ENCODE data around the gene ATP23. TPM values are rescaled to one million over a fixed set of nuclear protein-coding genes. Genes with fewer than 3 reads are reported as not detected.

Gene ATP23
- total RNA-seq, 1 experiment from 2014 or later = 6.1 TPM

DNA sequence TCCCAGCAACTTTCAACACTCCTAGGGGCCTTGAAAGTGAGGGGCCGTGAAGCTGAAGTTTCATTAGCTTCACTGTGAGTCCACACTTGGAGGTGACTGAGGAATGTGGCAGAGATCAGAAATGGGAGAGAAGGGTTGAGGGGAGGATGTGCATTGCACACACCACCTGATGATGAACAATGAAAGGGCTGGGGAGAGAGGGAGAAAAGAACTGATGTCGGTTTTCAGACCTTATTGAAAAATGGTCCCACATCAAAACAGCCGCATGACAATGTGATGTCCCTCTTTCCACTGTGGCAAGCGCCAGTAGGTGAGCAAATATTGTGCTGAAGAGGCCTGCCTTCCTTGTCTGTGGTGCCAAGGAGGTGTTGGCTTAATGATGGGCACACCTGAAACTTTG is 32.3 kb upstream of the ATP23 start (continued):
- no peak for TF ChIP-seq ZNF532 (CRISPR knock-in tag; IDR thresholded peaks at IDR 0.05; ENCODE audit: borderline replicate concordance)

DNA sequence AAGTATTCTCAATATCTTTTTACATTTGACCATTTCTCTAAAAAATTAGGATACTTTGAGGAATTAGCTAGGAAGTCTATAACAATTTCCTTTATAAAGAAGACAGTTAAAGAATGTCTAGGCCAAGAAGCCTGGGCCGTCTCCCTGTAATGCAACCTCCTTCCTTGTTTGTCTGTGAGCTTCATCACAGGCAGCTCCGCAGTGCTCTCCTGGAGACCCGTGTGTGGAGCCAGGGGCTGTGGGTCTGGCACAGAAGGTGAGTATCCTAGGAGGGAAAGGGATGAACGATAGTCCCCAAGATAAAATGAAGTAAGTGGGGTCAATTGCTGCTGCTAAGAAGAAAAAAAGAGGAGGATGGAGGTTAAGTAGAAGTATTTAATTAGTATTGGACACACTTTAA is 31.8 kb upstream of the ATP23 start:
- no peak overlapping the region for H3K4me3 Mint-ChIP-seq
- peaks cover 15% of the 10 kb centered on the region for H3K27me3 Mint-ChIP-seq (ENCODE audit: low read depth)
- H3K4me1 Mint-ChIP-seq = peaks cover 5% of the 10 kb centered on the region
- no peaks in the 10 kb centered on the region for H3K36me3 Mint-ChIP-seq
- no peak for ATAC-seq
- H3K9me3 Mint-ChIP-seq = no peaks in the 10 kb centered on the region
- POLR2A ChIA-PET = no interaction called here
- TF ChIP-seq MXD4 (CRISPR knock-in tag; IDR thresholded peaks at IDR 0.05; ENCODE audit: borderline replicate concordance) (no peak), RORB (CRISPR knock-in tag; IDR thresholded peaks at IDR 0.05) (no peak), TEAD4 (CRISPR knock-in tag; IDR thresholded peaks at IDR 0.05) (no peak), ZNF532 (CRISPR knock-in tag; IDR thresholded peaks at IDR 0.05; ENCODE audit: borderline replicate concordance) (no peak), JUN (CRISPR knock-in tag; IDR thresholded peaks at IDR 0.05) (no peak), ZNF423 (CRISPR knock-in tag; IDR thresholded peaks at IDR 0.05) (no peak), SOX15 (CRISPR knock-in tag; IDR thresholded peaks at IDR 0.05) (no peak), NFE2L1 (CRISPR knock-in tag; IDR thresholded peaks at IDR 0.05) (no peak), AFF4 (CRISPR knock-in tag; IDR thresholded peaks at IDR 0.05; ENCODE audit: borderline replicate concordance) (no peak), TCF7 (CRISPR knock-in tag; IDR thresholded peaks at IDR 0.05; ENCODE audit: low read depth) (no peak), ELF4 (CRISPR knock-in tag; IDR thresholded peaks at IDR 0.05; ENCODE audit: low read depth) (no peak)
- TF ChIP-seq, protein P1, sequence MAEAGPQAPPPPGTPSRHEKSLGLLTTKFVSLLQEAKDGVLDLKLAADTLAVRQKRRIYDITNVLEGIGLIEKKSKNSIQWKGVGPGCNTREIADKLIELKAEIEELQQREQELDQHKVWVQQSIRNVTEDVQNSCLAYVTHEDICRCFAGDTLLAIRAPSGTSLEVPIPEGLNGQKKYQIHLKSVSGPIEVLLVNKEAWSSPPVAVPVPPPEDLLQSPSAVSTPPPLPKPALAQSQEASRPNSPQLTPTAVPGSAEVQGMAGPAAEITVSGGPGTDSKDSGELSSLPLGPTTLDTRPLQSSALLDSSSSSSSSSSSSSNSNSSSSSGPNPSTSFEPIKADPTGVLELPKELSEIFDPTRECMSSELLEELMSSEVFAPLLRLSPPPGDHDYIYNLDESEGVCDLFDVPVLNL (CRISPR knock-in tag; IDR thresholded peaks at IDR 0.05; ENCODE audit: borderline replicate concordance, low read depth) = no peak
- TF ChIP-seq, protein P2, sequence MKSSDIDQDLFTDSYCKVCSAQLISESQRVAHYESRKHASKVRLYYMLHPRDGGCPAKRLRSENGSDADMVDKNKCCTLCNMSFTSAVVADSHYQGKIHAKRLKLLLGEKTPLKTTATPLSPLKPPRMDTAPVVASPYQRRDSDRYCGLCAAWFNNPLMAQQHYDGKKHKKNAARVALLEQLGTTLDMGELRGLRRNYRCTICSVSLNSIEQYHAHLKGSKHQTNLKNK (CRISPR knock-in tag; IDR thresholded peaks at IDR 0.05) = no peak
- TF ChIP-seq, protein P3, sequence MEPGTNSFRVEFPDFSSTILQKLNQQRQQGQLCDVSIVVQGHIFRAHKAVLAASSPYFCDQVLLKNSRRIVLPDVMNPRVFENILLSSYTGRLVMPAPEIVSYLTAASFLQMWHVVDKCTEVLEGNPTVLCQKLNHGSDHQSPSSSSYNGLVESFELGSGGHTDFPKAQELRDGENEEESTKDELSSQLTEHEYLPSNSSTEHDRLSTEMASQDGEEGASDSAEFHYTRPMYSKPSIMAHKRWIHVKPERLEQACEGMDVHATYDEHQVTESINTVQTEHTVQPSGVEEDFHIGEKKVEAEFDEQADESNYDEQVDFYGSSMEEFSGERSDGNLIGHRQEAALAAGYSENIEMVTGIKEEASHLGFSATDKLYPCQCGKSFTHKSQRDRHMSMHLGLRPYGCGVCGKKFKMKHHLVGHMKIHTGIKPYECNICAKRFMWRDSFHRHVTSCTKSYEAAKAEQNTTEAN (CRISPR knock-in tag; IDR thresholded peaks at IDR 0.05) = no peak
- TF ChIP-seq, protein P4, sequence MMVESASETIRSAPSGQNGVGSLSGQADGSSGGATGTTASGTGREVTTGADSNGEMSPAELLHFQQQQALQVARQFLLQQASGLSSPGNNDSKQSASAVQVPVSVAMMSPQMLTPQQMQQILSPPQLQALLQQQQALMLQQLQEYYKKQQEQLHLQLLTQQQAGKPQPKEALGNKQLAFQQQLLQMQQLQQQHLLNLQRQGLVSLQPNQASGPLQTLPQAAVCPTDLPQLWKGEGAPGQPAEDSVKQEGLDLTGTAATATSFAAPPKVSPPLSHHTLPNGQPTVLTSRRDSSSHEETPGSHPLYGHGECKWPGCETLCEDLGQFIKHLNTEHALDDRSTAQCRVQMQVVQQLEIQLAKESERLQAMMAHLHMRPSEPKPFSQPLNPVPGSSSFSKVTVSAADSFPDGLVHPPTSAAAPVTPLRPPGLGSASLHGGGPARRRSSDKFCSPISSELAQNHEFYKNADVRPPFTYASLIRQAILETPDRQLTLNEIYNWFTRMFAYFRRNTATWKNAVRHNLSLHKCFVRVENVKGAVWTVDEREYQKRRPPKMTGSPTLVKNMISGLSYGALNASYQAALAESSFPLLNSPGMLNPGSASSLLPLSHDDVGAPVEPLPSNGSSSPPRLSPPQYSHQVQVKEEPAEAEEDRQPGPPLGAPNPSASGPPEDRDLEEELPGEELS (CRISPR knock-in tag; IDR thresholded peaks at IDR 0.05) = no peak
- no peak for DNase-seq (ENCODE audit: low spot score)
- CTCF ChIA-PET = interaction anchor here (1.5 kb wide), 1 partner anchor 107 kb away, joined by 3 read pairs; no protein-coding TSS in a partner anchor
- H3K27ac Mint-ChIP-seq = no peak overlapping the region

Measured in WTC11 (cell line).